ENCODE data around the gene RHOA. TPM values are rescaled to one million over a fixed set of nuclear protein-coding genes. Genes with fewer than 3 reads are reported as not detected.
"Not testable (repeated sequence)": the region's sequence is repeated elsewhere in the genome, so short reads cannot be mapped to it uniquely, and the experiment has no call there.

RHOA gene
- total RNA-seq, 1 donor from 2014 or later = 563 TPM

DNA sequence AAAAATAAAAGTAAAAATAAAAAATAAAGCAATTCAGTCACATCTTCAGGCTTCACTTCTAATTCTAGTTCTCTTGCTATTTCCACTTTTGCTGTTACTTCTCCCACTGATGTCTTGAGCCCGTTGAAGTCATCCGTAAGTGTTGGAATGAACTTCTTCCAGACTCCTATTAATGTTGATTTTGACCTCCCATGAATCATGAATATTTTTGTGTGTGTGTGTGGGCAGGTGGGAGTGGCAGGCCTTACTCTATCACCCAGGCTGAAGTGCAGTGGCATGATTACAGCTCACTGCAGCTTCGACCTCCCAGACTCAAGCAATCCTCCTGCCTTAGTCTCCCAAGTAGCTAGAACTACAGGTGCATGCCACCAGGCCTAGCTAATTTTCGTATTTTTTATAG, 82.6 kb downstream of the RHOA start:
- DNase-seq (ENCODE audit: low spot score) = no peak

DNA sequence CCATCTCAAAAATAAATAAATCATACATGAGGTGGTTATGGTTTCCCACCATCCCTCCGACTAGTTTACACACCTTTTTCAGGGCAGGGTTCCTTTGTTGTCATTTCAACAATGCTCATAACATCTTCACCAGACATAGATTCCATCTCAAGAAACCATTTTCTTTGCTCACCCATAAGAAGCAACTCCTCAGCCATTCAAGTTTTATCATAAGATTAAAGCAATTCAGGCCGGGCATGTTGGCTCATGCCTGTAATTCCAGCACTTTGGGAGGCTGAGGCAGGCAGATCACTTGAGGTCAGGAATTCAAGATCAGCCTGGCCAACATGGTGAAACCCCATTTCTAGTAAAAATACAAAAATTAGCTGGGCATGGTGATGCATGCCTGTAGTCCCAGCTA, 83.4 kb downstream of the RHOA start:
- not testable (repeated sequence) for DNase-seq (ENCODE audit: low spot score)

DNA sequence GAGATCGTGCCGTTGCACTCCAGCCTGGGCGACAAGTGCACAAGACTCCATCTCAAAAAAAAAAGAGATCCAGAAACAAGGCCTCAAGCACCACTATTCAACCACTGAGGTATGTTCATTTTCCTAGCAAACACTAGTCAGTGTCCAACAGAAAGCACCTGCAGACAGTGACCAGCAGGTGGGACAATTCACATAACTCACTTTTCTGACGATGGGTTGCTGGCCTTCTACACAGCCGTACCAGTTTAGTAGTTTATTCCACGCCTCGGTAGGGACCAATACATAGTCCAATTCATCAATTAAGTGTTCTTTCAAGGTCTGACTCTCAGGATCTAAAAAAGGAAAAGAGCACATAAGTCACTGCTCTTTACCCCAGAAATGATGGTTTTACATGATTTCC, 84.3 kb downstream of the RHOA start:
- DNase-seq (ENCODE audit: low spot score) = no peak

DNA sequence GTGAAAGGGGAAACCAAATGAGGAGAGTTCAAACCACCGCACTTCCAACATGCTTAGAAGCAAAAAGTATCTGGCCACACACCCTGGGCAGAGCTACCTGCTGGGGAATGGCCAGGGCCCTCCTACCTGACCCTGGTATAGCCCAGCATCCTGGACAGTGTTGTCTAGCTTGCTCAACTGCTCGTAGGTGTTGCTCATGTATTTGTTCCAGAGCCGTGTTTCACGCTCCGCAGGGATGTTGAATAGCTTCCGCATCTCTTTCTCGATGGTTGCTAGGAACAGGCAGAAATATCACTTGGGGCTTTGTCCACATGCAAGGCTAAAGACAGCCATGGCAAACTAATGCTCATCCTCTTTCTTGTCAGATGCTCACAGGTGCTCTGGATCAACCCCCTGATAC, 87.0 kb downstream of the RHOA start:
- DNase-seq (ENCODE audit: low spot score) = no peak

DNA sequence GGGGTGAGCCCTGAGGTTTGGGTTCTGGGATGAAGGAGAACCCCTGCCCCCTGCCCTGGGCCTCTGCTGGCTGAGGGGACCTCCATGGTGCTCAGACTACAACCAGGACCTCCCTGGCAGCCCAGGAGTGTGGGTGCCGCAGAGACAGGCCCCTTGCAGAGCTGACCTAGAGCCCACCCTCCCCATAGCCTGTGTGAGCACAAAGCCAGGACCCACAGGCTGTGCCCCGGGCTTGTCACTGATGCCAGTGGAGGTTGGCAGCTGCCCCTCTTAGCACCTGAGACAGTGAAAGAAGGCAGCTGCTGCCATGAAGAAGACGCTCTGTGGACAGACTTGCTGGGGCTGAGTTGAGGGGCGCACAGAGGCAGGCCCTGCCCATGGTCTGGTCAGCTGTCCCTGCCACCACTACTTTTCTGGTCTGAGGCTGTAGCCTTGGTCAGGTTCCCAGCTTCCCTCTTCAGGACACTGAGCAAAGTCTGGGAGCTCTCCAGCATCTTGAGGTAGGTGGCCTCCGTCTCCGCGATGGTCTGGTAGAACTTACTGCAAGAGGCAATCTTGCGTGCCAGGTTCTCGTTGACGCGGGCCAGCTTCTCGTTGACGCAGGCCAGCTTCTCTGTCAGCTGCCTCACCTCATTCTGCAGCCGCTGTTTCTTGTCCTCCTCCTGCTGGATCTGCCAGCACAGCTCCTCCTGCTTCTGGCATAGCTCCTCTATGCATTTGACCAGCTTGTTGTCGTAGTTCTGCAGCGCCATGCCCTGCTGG, 94.9 kb downstream of the RHOA start:
- DNase-seq (ENCODE audit: low spot score) = no peak

DNA sequence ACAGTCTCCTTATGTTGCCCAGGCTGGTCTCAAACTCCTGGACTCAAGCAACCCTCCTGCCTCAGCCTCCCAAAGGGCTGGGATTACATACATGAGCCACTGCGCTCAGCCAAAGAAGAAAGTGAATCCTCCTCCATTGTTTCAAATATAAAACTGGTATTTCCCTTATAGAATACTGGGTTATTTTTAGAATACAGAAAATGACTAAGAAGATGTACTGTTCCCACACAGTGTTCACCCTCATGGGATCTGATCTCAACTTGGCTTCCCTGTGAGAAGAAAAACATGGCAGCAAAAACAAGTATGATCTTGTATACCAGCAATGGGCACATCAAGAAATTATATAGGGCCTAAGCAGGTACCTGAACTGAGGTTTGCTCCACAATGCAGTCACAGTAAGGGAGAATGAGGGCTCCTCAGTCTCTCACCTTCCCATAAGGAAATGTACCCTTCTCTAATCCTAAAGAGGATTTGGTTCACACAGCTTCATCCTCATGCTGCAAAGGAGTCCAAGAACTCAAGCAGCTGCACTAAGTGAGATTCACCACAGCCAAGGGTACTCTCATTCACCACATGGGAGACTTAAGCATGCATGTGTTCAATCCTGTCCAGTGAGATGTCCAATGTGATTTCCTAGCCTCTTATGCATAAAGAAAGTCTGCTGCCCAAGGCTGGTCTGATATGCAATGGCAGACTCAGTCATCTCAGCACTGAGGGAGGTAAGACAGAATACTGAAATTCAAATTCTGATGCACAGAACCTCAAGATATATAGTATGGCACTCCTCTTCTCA, 97.7 kb downstream of the RHOA start:
- DNase-seq (ENCODE audit: low spot score) = no peak

DNA sequence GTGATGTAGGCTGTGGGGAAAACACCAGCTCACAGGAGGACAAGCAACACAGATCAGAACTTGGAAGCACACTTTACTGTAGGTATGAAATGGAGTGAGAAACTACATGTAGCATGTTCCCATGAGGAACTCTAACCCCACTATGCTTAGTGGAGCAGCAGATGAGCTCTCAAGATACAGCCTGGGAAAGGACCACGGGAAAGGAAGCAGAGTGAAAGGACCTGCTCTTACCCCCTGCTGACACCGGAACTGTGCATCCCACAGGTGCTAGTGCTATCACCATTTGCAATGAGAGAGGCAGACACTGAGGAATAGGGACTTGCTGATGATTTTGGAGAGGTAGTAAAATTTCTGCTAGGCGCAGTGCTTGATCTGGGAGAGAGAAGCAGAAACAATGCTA, 100.5 kb downstream of the RHOA start:
- no peak for DNase-seq (ENCODE audit: low spot score)

DNA sequence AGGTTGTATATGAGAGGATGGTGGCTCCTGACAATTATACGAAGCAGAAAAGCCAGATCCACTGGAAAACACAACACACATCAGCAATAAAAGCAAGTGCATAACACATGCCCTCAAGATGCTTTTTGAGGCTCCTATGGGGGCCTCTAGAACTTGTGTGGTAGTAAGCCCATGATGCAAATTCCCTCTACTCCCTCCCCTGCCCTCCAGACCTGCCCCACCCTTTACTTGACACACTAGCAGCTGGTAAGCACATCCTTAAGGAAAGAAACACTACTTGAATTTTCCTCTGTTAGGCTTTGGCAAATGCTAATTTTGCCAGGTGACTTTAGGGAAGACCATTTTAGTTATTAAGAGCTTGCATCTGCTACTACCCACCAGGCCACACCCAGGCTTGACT, 101.1 kb downstream of the RHOA start:
- DNase-seq (ENCODE audit: low spot score) = no peak

Other genes with a start within 250 kb of the RHOA start
- gene CCDC71, start 245.6 kb downstream of the RHOA start, total RNA-seq = 19.4 TPM
- 53.5 TPM for gene KLHDC8B, start 240.4 kb downstream of the RHOA start, total RNA-seq
- gene C3orf62, start 134.7 kb downstream of the RHOA start, total RNA-seq = 5.8 TPM
- gene USP4, start 71.9 kb downstream of the RHOA start, total RNA-seq = 65.5 TPM
- 724 TPM for gene GPX1, start 53.6 kb downstream of the RHOA start, total RNA-seq
- 23.5 TPM for gene TCTA, start 447 bp upstream of the RHOA start, total RNA-seq
- 1.2 TPM for gene AMT, start 10.5 kb upstream of the RHOA start, total RNA-seq
- gene NICN1, start 17.3 kb upstream of the RHOA start, total RNA-seq = 11.1 TPM
- 63.7 TPM for gene DAG1, start 58.3 kb upstream of the RHOA start, total RNA-seq
- 0.16 TPM for gene BSN, start 142.5 kb upstream of the RHOA start, total RNA-seq